ENCODE data around the gene CUBN.

CUBN gene

GRCh38 chr10:16817125-16818019 lies 312.2 kb downstream of the CUBN start, which contains the start of gene RSU1 (continued):
- TF ChIP-seq KLF8 (tag by site-specific recombination; IDR thresholded peaks at IDR 0.05) (peak; percentile 62), HOXC10 (CRISPR knock-in tag; IDR thresholded peaks at IDR 0.05) (no peak), OVOL3 (tag by site-specific recombination; IDR thresholded peaks at IDR 0.05) (no peak), ZNF660 (tag by site-specific recombination; IDR thresholded peaks at IDR 0.05) (peak; percentile 87), ZFP3 (tag by site-specific recombination; IDR thresholded peaks at IDR 0.05; ENCODE audit: low read depth) (no peak), SETDB1 (IDR thresholded peaks at IDR 0.05; ENCODE audit: insufficient read length, low read length) (no peak), ZNF501 (tag by site-specific recombination; IDR thresholded peaks at IDR 0.05) (peak; percentile 8; the same call in 1 of the 2 replicates)
- TF ChIP-seq, protein P1, sequence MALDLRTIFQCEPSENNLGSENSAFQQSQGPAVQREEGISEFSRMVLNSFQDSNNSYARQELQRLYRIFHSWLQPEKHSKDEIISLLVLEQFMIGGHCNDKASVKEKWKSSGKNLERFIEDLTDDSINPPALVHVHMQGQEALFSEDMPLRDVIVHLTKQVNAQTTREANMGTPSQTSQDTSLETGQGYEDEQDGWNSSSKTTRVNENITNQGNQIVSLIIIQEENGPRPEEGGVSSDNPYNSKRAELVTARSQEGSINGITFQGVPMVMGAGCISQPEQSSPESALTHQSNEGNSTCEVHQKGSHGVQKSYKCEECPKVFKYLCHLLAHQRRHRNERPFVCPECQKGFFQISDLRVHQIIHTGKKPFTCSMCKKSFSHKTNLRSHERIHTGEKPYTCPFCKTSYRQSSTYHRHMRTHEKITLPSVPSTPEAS (tag by site-specific recombination; IDR thresholded peaks at IDR 0.05) = no peak
- TF ChIP-seq, protein P2, sequence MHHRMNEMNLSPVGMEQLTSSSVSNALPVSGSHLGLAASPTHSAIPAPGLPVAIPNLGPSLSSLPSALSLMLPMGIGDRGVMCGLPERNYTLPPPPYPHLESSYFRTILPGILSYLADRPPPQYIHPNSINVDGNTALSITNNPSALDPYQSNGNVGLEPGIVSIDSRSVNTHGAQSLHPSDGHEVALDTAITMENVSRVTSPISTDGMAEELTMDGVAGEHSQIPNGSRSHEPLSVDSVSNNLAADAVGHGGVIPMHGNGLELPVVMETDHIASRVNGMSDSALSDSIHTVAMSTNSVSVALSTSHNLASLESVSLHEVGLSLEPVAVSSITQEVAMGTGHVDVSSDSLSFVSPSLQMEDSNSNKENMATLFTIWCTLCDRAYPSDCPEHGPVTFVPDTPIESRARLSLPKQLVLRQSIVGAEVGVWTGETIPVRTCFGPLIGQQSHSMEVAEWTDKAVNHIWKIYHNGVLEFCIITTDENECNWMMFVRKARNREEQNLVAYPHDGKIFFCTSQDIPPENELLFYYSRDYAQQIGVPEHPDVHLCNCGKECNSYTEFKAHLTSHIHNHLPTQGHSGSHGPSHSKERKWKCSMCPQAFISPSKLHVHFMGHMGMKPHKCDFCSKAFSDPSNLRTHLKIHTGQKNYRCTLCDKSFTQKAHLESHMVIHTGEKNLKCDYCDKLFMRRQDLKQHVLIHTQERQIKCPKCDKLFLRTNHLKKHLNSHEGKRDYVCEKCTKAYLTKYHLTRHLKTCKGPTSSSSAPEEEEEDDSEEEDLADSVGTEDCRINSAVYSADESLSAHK (tag by site-specific recombination; IDR thresholded peaks at IDR 0.05) = no peak

GRCh38 chr10:16816830-16817124 lies 312.8 kb downstream of the CUBN start:
- peak overlapping the region; percentile 68 for H3K4me3 ChIP-seq (ENCODE audit: low read depth, low read length)
- TF ChIP-seq ZNF335 (tag by site-specific recombination; conservative IDR thresholded peaks at IDR 0.05) (peak; percentile 27; the same call in 1 of the 2 replicates), ZNF501 (tag by site-specific recombination; IDR thresholded peaks at IDR 0.05) (0 out of 2 replicates have a peak, but pooled peaks have one; percentile 26), ZNF274 (IDR thresholded peaks at IDR 0.05; ENCODE audit: low read length) (no peak), ZNF274 (tag by site-specific recombination; IDR thresholded peaks at IDR 0.05; ENCODE audit: borderline replicate concordance) (0 out of 2 replicates have a peak, but pooled peaks have one; percentile 26), BCL11A (tag by site-specific recombination; IDR thresholded peaks at IDR 0.05; ENCODE audit: low read depth) (no peak), ZSCAN5A (tag by site-specific recombination; IDR thresholded peaks at IDR 0.05) (no peak)
- TF ChIP-seq, protein P3, sequence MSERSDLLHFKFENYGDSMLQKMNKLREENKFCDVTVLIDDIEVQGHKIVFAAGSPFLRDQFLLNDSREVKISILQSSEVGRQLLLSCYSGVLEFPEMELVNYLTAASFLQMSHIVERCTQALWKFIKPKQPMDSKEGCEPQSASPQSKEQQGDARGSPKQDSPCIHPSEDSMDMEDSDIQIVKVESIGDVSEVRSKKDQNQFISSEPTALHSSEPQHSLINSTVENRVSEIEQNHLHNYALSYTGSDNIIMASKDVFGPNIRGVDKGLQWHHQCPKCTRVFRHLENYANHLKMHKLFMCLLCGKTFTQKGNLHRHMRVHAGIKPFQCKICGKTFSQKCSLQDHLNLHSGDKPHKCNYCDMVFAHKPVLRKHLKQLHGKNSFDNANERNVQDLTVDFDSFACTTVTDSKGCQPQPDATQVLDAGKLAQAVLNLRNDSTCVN (tag by site-specific recombination; optimal IDR thresholded peaks at IDR 0.05) = peak; percentile 19
- H3K36me3 ChIP-seq (ENCODE audit: control insufficient read depth in 2 of 2, insufficient read depth in 1 of 2, low read length in 2 of 2) = no peaks in the 10 kb centered on the region; a peak in 1 of 3 replicates
- H3K4me1 ChIP-seq (ENCODE audit: control insufficient read depth, insufficient read depth, low read length) = peaks cover 3% of the 10 kb centered on the region
- H3K27ac ChIP-seq (ENCODE audit: extremely low read depth, low read depth, low read length) = peak overlapping the region; percentile 42
- ChIA-PET POLR2A (interaction anchor here (0.8 to 1.6 kb wide), 4 partner anchors 384 to 957 kb away, joined by 3 to 5 read pairs (median 3); partner anchors contain the start of genes HACD1, MINDY3 and TRDMT1), CTCF (interaction anchor here (0.6 to 1.4 kb wide), 4 partner anchors 9 to 1767 kb away, joined by 3 to 10 read pairs (median 4); no protein-coding TSS in a partner anchor)
- H3K9me3 ChIP-seq (ENCODE audit: control insufficient read depth, insufficient read depth, low read depth, low read length) = no peaks in the 10 kb centered on the region

DNA sequence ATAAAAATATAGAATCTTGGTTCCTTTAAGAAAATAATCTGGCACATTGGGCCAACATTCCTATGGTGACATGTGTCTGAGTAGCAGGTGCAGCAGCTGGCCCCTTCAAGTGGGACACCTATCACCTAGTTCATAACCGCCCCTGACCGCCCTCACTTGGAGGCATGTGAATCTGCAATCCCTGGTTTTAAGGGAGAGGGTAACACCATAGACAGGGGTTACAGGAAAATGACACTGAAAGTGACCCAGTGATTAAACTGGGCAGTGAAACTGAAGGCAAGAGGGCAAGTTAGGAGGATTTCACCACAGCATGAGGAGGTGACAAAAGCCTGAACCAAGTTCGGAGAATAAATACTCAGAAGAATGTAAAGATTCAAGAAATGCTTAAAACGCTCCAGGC lies 313.4 kb downstream of the CUBN start:
- CTCF ChIA-PET = interaction anchor here (0.6 kb wide), 1 partner anchor 1388 kb away, joined by 4 read pairs; no protein-coding TSS in a partner anchor

More for the DNA sequence above, 313.4 kb downstream of the CUBN start:
- Histone ChIP-seq H3K36me3 (ENCODE audit: control insufficient read depth in 2 of 2, insufficient read depth in 1 of 2, low read length in 2 of 2) (no peaks in the 10 kb centered on the region; a peak in 1 of 3 replicates), H3K27ac (ENCODE audit: extremely low read depth, low read depth, low read length) (no peak overlapping the region), H3K9me3 (ENCODE audit: control insufficient read depth, insufficient read depth, low read depth, low read length) (no peaks in the 10 kb centered on the region), H3K4me3 (ENCODE audit: low read depth, low read length) (no peak overlapping the region; the same call in 1 of the 2 replicates), H3K4me1 (ENCODE audit: control insufficient read depth, insufficient read depth, low read length) (peaks cover 3% of the 10 kb centered on the region)
- POLR2A ChIA-PET = no interaction called here
- TF ChIP-seq GLIS1 (tag by site-specific recombination; IDR thresholded peaks at IDR 0.05) (no peak), PRDM1 (tag by site-specific recombination; IDR thresholded peaks at IDR 0.05) (peak; percentile 64)
